NCI-H2171 (cell line): ENCODE results near the gene TM4SF5.

ENCODE experiments used
- DNase-seq: peaks from one replicate; lab custom pipeline; 2025; lab: John Stamatoyannopoulos, UW

Gene TM4SF5

GRCh38 chr17:4748686-4749085 lies 23.0 kb upstream of the TM4SF5 start:
- no peak for DNase-seq

DNA sequence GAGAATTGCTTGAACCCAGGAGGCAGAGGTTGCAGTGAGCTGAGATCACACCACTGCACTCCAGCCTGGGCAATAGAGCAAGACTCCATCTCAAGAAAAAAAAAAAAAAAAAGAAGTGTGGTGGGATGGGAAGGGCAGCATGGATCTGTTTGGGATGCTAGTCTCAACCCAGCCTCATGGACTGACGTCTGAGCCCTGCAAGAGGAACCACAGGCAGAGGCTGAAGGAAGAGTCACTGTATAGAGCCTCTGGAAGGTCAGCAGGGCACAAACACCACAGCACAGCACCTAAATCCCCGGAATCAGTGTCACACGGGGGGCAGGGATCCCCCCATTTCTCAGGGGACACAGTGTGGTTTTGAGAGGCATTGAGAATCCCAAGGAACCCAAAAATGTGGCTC lies 21.1 kb upstream of the TM4SF5 start:
- DNase-seq: no peak

DNA sequence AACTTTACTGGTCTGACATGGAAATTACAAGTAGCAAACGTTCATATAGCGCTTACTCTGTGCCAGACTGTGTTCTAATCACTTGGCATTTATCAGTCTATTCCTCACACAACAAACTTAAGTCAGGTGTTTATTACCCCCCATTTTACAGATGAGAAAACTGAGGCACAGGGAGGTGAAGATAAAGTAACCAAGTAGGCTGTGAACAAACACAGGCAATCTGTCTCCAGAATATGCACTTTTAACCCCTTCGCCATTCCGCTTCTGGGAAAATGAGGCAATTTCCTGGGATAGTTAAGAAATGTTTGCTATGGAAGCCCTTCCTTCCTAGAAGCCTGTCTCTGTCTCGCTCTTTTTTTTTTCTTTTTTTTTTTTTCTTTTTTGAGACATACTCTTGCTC lies 19.8 kb upstream of the TM4SF5 start:
- no peak for DNase-seq

- no peak for DNase-seq
These were observed 18.3 kb upstream of the TM4SF5 start for GRCh38 chr17:4753392-4753791.

DNA sequence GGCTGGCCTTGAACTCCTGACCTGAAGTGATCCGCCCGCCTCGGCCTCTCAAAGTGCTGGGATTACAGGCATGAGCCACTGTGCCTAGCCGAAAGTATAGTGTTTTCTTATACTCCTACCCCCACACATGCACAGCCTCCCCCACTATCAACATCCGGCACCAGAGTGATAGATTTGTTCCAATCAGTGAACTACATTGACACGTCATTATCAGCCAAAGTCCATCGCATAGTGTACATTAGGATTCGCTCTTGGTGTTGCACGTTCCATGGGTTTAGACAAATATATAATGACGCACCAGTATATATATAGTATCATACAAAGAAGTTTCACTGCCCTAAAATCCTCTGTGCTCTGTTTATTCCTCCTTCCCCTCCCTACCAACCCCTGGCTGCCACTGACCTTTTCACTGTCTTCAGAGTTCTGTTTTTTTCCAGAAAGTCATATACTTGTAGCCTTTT lies 11.9 kb upstream of the TM4SF5 start:
- no peak for DNase-seq

DNA sequence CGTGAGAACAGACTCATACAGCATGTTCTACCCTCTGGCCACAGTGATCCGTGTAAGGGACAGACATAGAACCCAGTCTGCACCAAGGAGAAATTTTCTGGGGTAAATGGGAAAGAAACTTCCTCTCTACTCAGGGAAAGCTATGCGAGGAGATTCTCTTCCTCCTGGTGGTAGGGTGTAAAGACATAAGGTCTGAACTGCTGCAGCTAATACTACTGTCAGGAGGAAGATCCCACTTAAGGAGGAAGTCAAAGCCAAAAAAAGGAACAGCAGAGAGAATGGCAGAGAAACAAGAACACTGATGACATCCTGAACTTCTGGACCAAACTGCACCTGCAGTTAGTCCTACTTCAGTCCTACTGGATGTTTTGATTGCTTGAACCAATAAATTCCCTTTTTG lies 7.1 kb upstream of the TM4SF5 start:
- no peak for DNase-seq

GRCh38 chr17:4766201-4766600 lies 5.5 kb upstream of the TM4SF5 start:
- DNase-seq: no peak

DNA sequence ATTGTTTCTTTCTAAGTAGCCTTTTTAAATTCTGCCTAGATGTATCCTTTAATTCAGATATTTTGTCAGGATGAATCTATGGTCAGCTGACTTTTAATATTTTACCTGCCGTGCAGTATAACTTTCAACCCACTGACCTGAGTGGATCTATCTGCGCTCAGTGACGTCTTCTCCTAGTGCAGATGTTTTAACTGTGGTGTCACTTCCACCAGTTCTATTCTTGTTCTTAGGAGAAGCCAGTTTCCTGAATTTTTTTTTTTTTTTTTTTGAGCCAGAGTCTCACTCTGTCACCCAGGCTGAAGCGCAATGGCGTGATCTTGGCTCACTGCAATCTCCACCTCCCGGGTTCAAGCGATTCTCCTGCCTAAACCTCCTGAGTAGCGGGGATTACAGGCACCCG lies 5.0 kb upstream of the TM4SF5 start:
- DNase-seq: no peak

DNA sequence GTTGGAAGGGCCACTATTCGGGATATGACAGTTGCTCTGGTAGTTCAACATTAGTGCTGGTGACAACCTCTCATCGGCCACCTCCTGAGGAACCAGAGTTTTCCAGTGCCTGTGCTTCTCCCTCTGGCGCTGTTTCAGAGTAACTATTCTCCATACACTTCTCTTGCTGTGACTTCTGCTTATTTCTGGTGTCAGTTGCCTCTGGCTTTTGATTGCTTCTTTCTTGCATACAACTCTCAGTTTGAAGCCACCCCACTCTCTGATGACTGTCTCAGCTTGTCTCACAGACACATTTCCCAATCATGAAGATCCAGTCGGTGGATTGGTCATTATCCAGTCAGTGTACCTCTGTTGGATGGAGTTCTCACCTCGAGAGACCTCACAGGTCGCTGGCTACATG lies 3.4 kb upstream of the TM4SF5 start:
- no peak for DNase-seq

- DNase-seq: no peak
These were observed 2.1 kb upstream of the TM4SF5 start for GRCh38 chr17:4769628-4770027.

DNA sequence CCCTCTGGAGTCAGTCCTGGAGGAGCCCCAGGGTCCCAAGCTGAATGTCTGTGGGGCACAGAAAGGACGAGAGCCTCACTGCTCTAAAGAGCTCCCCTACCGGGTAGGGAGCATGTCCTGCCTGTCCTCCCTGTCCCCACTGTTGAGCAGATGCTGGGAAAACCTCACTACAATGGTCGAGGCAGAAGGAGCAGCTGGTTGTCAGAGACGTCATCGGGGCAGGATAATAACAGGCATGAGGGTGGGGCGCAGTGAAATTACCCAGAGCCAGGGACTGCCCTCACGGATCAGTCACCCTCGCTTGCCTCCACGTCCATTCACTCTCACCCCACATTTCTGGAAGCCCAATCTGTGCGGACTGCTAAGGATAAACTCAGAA lies 538 bp downstream of the TM4SF5 start:
- no peak for DNase-seq

DNA sequence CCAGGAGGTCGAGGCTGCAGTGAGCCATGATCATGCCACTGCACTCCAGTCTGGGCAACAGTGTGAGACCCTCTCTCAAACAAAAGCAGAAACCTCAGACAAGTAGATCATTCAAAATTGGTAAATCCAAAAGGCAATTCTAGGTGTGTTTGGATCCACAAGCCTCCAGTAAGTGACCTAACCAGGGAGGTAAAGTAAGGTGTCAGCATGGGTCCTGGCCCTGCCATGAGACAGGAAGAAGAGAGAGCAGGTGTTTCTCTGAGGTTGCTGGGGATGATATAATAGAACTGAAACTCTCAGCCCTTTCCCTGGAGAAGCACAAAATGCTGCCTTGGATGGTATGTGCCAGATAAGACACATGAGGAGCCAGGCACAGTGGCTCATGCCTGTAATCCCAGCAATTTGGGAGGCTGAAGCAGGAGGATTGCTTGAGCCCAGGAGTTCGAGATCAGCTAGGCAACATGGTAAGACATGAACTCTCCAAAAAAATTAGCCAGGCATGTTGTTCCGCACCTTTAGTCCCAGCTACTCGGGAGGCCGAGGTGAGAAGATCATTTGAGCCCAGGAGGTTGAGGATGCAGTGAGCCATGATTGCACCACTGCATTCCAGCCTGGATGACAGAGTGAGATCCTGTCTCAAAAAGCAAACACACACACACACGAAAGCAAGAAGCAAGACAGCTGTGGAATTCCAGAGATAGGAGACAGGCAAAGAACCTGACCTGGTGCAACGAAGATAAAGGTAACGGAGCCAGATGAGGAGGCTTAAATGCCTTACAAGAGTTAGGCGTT lies 6.5 kb downstream of the TM4SF5 start:
- no peak for DNase-seq

DNA sequence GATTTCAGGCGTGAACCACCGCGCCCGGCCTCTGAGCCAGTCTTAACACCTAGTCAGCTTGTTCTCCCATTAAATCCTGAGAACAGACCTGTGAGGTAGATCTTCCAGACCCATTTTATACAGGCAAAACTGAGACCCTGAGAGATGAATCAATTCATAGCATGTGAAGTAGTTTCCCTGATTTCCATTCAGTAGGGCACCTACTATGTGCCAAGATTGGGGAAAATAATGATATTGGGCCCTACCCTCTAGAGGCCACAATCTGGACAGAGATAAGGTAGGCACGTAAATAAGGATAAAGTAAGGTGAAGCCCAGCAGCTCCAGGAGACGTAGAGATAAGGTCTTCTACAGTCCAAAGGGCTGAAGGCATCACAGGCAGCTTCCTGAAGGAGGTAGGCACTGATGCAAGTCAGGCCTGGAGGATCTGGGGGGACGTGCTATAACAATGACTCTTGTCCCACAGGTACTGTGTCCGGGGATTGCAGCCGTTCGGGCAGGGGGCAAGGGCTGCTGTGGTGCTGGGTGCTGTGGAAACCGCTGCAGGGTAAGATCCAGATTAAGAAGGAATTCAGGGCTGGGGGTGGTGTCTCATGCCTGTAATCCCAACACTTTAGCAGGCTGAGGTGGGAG lies 8.8 kb downstream of the TM4SF5 start:
- no peak for DNase-seq

- no peak for DNase-seq
These were observed 11.0 kb downstream of the TM4SF5 start for GRCh38 chr17:4782652-4783051.

DNA sequence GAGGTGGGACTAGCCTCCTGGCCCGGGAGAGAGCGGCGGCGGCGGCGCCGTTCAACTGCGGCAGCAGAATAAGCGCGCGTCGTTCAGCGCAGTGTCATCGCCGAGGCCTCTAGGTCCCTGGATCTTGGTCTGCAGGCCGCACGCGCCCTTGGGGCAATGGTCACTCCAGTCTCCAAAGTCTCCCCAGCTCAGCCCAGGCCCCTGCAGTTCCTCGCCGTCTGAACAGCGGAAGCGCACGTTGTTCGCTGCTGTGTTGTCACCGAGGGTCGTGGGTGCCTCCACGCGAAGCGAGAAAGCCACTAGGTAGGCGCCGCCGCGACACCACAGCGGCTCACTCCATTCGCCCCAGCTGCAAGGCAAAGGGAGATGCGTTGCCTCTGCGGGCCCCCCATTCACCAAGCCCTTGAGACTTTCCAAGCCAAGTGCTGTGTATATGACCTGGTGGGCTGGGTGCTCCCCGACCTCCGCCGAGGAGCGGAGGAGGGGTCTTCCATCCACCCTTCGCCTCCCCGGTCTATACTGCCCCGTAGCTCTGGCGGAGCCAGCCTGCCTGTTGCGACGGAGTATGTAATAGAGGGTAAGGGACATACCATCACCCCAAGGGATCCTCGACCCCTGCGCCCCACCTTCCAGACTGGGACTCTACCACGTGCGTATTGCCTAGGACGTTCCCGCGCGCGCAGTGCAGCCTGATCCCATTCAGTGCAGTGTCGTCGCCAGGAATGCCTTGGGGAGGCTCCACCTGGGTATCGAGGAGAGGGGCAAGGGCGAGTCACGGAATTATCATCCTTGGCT lies 13.8 kb downstream of the TM4SF5 start:
- no peak for DNase-seq

DNA sequence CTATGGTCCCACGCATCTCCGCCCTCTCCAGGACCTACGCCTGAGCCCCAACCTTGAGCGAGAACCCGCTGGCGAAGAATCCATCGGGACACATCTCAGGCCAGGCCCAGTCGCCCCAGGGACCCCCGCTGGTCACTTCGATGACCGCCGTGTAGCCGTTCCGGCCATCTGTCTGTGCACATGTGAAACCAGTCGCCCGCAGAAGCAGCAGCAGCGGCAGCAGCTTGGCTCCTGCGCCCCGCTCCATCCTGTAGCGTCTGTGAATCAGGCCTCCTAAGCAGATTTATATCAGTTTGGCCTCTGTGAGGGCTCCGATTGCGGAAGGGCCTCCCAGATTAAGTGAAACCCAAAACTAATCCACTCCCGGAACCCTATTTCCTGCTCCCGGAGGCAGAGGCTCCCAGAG lies 14.4 kb downstream of the TM4SF5 start, which contains the start of gene VMO1:
Gene VMO1, minus strand, starts transcription at position 259 of the 406 bp plus-strand sequence. Its CDS starts 12 bp downstream, at position 247.
- no peak for DNase-seq

DNA sequence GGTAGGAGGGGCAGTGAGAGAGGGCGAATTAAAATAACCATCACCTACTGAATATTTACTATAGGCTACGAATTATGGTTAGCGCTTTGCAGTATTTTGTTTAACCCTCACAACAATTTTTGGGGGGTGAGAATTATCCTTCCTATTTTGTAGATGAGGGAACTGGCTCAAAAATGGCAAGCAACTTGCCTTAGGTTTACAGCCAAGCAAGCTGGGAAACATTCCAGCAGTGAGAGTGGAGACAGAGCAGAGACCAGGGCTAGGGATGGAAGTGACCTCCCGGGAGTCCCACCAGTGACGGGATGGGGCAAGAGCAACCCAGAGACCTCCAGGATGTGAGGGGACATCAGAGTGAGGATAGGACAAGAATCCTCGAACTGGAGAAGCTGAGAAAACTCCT lies 14.8 kb downstream of the TM4SF5 start:
- DNase-seq: no peak

GRCh38 chr17:4788159-4788806 lies 16.6 kb downstream of the TM4SF5 start:
- DNase-seq: no peak

DNA sequence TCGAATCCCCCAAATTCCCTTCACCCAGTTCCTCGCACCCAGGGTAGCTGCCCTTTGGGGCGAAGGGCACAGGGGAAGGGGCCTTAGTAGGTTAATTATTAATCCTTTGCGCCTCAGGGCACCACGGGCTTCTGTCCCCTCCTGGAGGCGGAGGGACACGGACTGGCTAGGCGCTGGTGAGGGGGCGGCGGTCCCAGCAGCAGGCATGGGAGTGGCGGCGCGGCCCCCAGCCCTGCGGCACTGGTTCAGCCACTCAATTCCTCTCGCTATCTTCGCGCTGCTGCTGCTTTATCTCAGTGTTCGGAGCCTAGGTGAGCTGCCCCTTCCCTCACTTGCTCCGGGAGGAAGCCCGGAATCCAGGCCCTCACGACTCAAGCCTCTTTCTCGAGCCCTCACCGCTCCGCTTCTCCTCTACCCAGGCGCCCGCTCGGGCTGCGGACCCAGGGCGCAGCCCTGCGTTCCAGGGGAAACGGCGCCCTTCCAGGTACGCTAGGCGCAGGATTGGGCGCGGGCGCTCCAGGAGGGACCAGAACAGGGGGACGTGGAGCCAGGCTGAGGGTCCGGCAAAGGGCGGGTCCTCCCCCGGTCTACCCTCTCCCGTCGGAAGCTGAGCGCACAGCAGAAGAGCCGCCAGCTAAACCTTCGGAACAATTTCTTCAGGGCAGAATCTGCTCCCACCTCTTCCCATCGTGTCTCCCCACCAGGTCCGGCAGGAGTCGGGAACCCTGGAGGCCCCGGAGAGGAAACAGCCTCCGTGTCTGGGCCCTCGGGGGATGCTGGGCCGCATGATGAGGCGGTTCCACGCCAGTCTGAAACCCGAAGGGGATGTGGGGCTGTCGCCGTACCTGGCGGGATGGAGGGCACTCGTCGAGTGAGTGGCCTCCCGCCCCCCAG lies 17.4 kb downstream of the TM4SF5 start, which contains the start of gene GLTPD2:
Gene GLTPD2, plus strand, starts transcription at position 158 of the 894 bp plus-strand sequence. Its CDS starts 48 bp downstream, at position 206.
- DNase-seq: no peak

DNA sequence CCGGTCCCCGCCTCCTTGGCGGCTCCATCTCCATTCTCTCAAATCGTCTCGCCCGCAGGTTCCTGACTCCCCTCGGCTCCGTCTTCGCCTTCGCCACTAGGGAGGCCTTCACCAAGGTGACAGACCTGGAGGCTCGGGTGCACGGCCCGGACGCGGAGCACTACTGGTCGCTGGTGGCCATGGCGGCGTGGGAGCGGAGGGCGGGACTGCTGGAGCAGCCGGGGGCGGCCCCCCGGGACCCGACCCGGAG lies 17.9 kb downstream of the TM4SF5 start:
- DNase-seq: no peak

GRCh38 chr17:4789951-4790704 lies 18.4 kb downstream of the TM4SF5 start:
- DNase-seq: peak; percentile 78
